SHP77 treated with DMSO at 0.1 percent for 48 hours (cell line): Measurements from ENCODE around the gene MRPL38.
"Not testable (repeated sequence)": the region's sequence is repeated elsewhere in the genome, so short reads cannot be mapped to it uniquely, and the experiment has no call there.

ENCODE experiments used
- DNase-seq: peaks from one replicate; lab custom pipeline; 2025; lab: John Stamatoyannopoulos, UW

Gene MRPL38

GRCh38 chr17:75876190-75876937, 28.3 kb downstream of the MRPL38 start:
- peak; percentile 86 for DNase-seq

- no peak for DNase-seq
These were observed 28.8 kb downstream of the MRPL38 start for GRCh38 chr17:75875940-75876189.

GRCh38 chr17:75875182-75875939, 29.3 kb downstream of the MRPL38 start:
- no peak for DNase-seq

- no peak for DNase-seq
These were observed 30.1 kb downstream of the MRPL38 start for GRCh38 chr17:75874323-75875181.

GRCh38 chr17:75873587-75874322, 30.9 kb downstream of the MRPL38 start:
- DNase-seq = no peak

- peak; percentile 76 for DNase-seq
These were observed 32.0 kb downstream of the MRPL38 start for GRCh38 chr17:75872434-75873351.

GRCh38 chr17:75870228-75870627, 34.5 kb downstream of the MRPL38 start:
- DNase-seq = not testable (repeated sequence)

- no peak for DNase-seq
These were observed 35.2 kb downstream of the MRPL38 start for GRCh38 chr17:75869282-75870141.

GRCh38 chr17:75868730-75869281, 35.9 kb downstream of the MRPL38 start:
- not testable (repeated sequence) for DNase-seq

- not testable (repeated sequence) for DNase-seq
These were observed 39.1 kb downstream of the MRPL38 start for GRCh38 chr17:75865404-75866188.

GRCh38 chr17:75864887-75865286, 39.8 kb downstream of the MRPL38 start:
- not testable (repeated sequence) for DNase-seq

GRCh38 chr17:75864448-75864871, 40.2 kb downstream of the MRPL38 start:
- DNase-seq = no peak

- no peak for DNase-seq
These were observed 42.8 kb downstream of the MRPL38 start for GRCh38 chr17:75861927-75862317.

- DNase-seq = not testable (repeated sequence)
These were observed 45.3 kb downstream of the MRPL38 start for GRCh38 chr17:75859358-75859757.

- DNase-seq = peak; percentile 40
These were observed 48.5 kb downstream of the MRPL38 start for GRCh38 chr17:75856062-75856756.

- DNase-seq = peak; percentile 100
These were observed 49.2 kb downstream of the MRPL38 start, which contains the start of gene WBP2 for GRCh38 chr17:75855310-75856061. Gene WBP2 (minus strand): TSS chr17:75855335. CDS start chr17:75855297, 38 bp downstream.

- no peak for DNase-seq
These were observed 49.8 kb downstream of the MRPL38 start for GRCh38 chr17:75854881-75855309.
